Measurements from ENCODE around the gene NTRK2. TPM values are rescaled to one million over a fixed set of nuclear protein-coding genes. Genes with fewer than 3 reads are reported as not detected.

Gene NTRK2
- total and polyA plus RNA-seq, 10 of the 15 experiments (the other 5 are each of a cell fraction or from before 2014, with no cell fraction given): 0.42 to 4.6 (median 0.65) TPM

DNA sequence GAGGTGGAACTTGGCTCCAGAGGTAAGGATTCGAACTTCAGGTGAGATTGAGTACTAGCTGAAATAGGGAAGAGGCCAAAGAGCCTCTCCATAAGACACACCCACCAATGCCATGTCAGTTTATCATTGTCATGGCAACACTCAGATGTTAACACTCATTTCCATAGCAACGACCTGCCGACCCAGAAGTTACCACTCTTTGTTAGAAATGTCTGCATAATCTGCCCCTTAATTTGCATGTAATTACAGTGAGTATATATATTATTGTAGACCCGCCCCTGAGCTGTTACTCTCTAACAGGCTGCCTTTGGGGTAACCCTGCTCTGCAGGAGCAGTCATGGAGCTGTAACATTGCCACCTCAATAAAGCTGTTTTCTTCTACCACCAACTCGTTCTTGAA, 10.2 kb upstream of the NTRK2 start (continued):
- TF ChIP-seq ZSCAN29 (IDR thresholded peaks at IDR 0.05) (no peak), IRF4 (IDR thresholded peaks at IDR 0.05; ENCODE audit: low read depth, low read length) (no peak), JUND (IDR thresholded peaks at IDR 0.05; ENCODE audit: low read depth, low read length) (no peak), ZNF384 (IDR thresholded peaks at IDR 0.05; ENCODE audit: borderline replicate concordance, low read depth, low read length) (no peak), SIN3A (IDR thresholded peaks at IDR 0.05; ENCODE audit: low read depth, low read length) (no peak), RELA (IDR thresholded peaks at IDR 0.05; ENCODE audit: borderline replicate concordance, partially characterized antibody) (no peak), EED (IDR thresholded peaks at IDR 0.05; ENCODE audit: low read depth) (no peak), FOXK2 (IDR thresholded peaks at IDR 0.05) (no peak), CEBPB (IDR thresholded peaks at IDR 0.05; ENCODE audit: borderline replicate concordance in 1 of 2, low read depth in 2 of 2, low read length in 2 of 2) (no peak)
- TF ChIP-seq, protein P1, sequence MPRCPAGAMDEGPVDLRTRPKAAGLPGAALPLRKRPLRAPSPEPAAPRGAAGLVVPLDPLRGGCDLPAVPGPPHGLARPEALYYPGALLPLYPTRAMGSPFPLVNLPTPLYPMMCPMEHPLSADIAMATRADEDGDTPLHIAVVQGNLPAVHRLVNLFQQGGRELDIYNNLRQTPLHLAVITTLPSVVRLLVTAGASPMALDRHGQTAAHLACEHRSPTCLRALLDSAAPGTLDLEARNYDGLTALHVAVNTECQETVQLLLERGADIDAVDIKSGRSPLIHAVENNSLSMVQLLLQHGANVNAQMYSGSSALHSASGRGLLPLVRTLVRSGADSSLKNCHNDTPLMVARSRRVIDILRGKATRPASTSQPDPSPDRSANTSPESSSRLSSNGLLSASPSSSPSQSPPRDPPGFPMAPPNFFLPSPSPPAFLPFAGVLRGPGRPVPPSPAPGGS (IDR thresholded peaks at IDR 0.05; ENCODE audit: borderline replicate concordance, insufficient read depth, low read depth, low read length, poor library complexity, severe bottlenecking): no peak

DNA sequence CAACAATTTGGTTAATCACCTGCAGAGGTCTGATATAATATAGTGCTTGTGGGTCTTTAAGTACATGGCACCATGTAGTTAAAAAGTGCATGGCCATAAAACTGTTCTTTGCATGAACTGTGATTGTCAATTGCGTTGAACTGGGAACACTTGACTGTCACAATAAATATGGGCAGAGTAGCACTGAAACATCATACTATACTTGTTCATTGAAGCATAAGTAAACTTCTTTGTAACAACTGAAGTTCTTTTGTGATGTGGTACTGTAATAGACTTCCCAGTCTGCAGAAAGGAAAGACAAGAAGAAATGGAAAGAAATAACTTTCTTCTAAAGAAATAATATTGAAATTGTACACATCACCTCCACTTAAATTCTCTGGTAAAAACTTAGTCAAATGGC, 9.8 kb upstream of the NTRK2 start:
- ChIA-PET RAD21 (ENCODE audit: unreplicated experiment) (no interaction called here), SMC1A (ENCODE audit: uncharacterized antibody, unreplicated experiment) (no interaction called here), CTCF (no interaction called here), POLR2A (no interaction called here)
- in situ Hi-C loops (cut with MboI) (loop anchor here (10.0 kb wide), 1 partner anchor 265 kb away; no protein-coding TSS in a partner anchor), intact Hi-C loops (cut with micrococcal nuclease; ENCODE audit: unreplicated experiment) (loop anchor here (10.0 kb wide), 1 partner anchor 125 kb away; no protein-coding TSS in a partner anchor)
- no peak for ATAC-seq
- Histone ChIP-seq H2AFZ (ENCODE audit: control insufficient read depth, low read depth, low read length) (no peak overlapping the region), H3K27me3 (replicated peaks in 1 of 2; ENCODE audit: control insufficient read depth in 2 of 2, insufficient read depth in 2 of 2, low read length in 1 of 2) (0 out of 4 replicates have a peak, but pooled peaks cover 0 to 3% of the 10 kb centered on the region in 2 experiments), H3K9ac (ENCODE audit: control insufficient read depth, insufficient read depth, low read length) (no peak overlapping the region), H3K4me1 (ENCODE audit: control insufficient read depth, insufficient read depth, low read length) (no peaks in the 10 kb centered on the region), H3K36me3 (ENCODE audit: control insufficient read depth in 2 of 2, insufficient read depth in 2 of 2, low read length in 1 of 2) (no peaks in the 10 kb centered on the region), H3K27ac (ENCODE audit: control insufficient read depth, insufficient read depth) (no peak overlapping the region), H4K20me1 (ENCODE audit: control insufficient read depth, insufficient read depth) (no peaks in the 10 kb centered on the region), H3K4me3 (no peak overlapping the region), H3K9me3 (replicated peaks; ENCODE audit: control insufficient read depth, insufficient read depth, low read length) (no peaks in the 10 kb centered on the region), H3K79me2 (ENCODE audit: control insufficient read depth, insufficient read depth, low read length) (no peaks in the 10 kb centered on the region), H3K4me2 (ENCODE audit: control insufficient read depth, insufficient read depth) (no peak overlapping the region)
- no peak for FAIRE-seq
- BruUV-seq (replicated peaks): no TSS peak
- DNase-seq (ENCODE audit: low read depth, low spot score): no peak
- WGBS (ENCODE audit: insufficient coverage, insufficient replicate concordance, low lambda C conversion rate, missing lambda C conversion rate): 29% methylated on average over 1 of the region's 1 CpG
- TF ChIP-seq KAT2A (conservative IDR thresholded peaks at IDR 0.05; ENCODE audit: control insufficient read depth, low read depth, low read length) (no peak), SMC3 (IDR thresholded peaks at IDR 0.05; ENCODE audit: borderline replicate concordance, low read length) (no peak), NFYA (IDR thresholded peaks at IDR 0.05; ENCODE audit: borderline replicate concordance, low read depth, low read length) (no peak), CBX5 (IDR thresholded peaks at IDR 0.05; ENCODE audit: low read depth) (no peak), RAD51 (IDR thresholded peaks at IDR 0.05) (no peak), TCF7 (IDR thresholded peaks at IDR 0.05; ENCODE audit: borderline replicate concordance) (no peak), HDAC6 (IDR thresholded peaks at IDR 0.05; ENCODE audit: unreplicated experiment) (no peak)
- TF ChIP-seq, protein P2, sequence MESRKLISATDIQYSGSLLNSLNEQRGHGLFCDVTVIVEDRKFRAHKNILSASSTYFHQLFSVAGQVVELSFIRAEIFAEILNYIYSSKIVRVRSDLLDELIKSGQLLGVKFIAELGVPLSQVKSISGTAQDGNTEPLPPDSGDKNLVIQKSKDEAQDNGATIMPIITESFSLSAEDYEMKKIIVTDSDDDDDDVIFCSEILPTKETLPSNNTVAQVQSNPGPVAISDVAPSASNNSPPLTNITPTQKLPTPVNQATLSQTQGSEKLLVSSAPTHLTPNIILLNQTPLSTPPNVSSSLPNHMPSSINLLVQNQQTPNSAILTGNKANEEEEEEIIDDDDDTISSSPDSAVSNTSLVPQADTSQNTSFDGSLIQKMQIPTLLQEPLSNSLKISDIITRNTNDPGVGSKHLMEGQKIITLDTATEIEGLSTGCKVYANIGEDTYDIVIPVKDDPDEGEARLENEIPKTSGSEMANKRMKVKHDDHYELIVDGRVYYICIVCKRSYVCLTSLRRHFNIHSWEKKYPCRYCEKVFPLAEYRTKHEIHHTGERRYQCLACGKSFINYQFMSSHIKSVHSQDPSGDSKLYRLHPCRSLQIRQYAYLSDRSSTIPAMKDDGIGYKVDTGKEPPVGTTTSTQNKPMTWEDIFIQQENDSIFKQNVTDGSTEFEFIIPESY (IDR thresholded peaks at IDR 0.05): no peak
- TF ChIP-seq, protein P3, sequence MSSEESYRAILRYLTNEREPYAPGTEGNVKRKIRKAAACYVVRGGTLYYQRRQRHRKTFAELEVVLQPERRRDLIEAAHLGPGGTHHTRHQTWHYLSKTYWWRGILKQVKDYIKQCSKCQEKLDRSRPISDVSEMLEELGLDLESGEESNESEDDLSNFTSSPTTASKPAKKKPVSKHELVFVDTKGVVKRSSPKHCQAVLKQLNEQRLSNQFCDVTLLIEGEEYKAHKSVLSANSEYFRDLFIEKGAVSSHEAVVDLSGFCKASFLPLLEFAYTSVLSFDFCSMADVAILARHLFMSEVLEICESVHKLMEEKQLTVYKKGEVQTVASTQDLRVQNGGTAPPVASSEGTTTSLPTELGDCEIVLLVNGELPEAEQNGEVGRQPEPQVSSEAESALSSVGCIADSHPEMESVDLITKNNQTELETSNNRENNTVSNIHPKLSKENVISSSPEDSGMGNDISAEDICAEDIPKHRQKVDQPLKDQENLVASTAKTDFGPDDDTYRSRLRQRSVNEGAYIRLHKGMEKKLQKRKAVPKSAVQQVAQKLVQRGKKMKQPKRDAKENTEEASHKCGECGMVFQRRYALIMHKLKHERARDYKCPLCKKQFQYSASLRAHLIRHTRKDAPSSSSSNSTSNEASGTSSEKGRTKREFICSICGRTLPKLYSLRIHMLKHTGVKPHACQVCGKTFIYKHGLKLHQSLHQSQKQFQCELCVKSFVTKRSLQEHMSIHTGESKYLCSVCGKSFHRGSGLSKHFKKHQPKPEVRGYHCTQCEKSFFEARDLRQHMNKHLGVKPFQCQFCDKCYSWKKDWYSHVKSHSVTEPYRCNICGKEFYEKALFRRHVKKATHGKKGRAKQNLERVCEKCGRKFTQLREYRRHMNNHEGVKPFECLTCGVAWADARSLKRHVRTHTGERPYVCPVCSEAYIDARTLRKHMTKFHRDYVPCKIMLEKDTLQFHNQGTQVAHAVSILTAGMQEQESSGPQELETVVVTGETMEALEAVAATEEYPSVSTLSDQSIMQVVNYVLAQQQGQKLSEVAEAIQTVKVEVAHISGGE (CRISPR knock-in tag; IDR thresholded peaks at IDR 0.05): no peak
